ENCODE results near the gene NCK1.
"Not testable (repeated sequence)": the region's sequence is repeated elsewhere in the genome, so short reads cannot be mapped to it uniquely, and the experiment has no call there.

Gene NCK1

GRCh38 chr3:136987398-136987980 lies 125.5 kb downstream of the NCK1 start:
- DNase-seq (ENCODE audit: low read depth in 2 of 2): not testable (repeated sequence)

GRCh38 chr3:136988651-136989050 lies 126.6 kb downstream of the NCK1 start:
- DNase-seq (ENCODE audit: low read depth in 2 of 2): no peak

DNA sequence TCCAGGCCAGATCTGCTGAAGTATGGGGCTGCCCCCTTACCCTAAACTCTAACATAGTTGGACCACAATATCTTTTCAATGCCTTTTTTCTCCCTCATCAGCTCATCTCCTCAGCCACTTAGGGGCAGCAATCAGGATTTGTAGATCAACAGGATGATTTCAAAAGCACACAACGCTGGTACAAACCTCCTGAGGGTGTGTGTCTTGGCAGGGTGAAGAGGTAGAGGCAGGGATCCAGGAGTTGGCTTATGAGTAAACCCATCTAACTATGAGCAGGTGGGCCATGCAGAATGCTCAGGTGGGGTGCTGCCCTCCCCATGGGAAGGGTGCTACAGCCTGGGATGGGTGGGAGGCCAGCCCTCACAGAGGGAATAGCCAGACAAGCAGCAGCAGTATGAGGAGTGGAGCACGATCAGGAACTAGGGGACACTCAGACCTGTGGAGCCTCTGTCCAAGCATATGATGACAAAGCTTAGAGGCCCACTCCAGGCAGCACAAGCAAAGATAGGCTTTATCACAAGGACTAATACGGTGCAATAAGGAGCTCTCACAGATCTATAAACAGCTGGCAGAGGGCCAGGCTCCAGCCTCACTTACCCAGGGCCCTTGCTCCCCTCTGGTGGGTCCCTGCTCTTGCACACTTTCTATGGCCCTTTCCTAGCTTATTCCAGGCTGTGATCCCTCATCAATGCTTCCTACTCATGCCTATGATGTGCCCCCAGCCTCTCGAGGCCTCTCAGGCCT lies 127.9 kb downstream of the NCK1 start:
- DNase-seq (ENCODE audit: low read depth in 2 of 2): no peak

DNA sequence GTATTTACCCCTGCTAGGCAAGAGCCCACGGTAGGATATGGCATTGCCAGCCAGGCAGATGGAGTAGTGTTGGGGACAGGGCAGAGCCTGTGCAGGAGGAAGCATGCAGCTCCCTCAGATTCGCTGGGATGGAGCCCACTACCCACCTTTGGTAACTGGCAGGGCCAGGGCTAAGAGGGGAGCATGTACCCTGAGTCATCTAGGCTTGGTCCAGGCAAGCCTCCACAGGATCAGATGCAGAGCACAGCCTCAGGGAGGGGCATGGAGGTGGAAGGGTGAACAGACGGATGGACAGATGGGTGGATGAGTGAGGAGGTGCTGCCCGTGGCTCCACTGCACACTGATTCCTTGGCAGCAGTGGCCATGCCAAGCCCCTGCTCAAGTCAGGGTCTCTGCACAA lies 128.8 kb downstream of the NCK1 start:
- no peak for DNase-seq (ENCODE audit: low read depth in 2 of 2)

- no peak for DNase-seq (ENCODE audit: low read depth in 2 of 2)
Measured at GRCh38 chr3:136992115-136992514, 130.1 kb downstream of the NCK1 start.

GRCh38 chr3:136994772-136995516 lies 132.9 kb downstream of the NCK1 start:
- no peak for DNase-seq (ENCODE audit: low read depth in 2 of 2)

- no peak for DNase-seq (ENCODE audit: low read depth in 2 of 2)
Measured at GRCh38 chr3:136995652-136996051, 133.6 kb downstream of the NCK1 start.
